A549 (cell line): ENCODE data around the gene POLD1. TPM values are rescaled to one million over a fixed set of nuclear protein-coding genes. Genes with fewer than 3 reads are reported as not detected.
"Not testable (repeated sequence)": the region's sequence is repeated elsewhere in the genome, so short reads cannot be mapped to it uniquely, and the experiment has no call there.

Experiments used
- ATAC-seq, 2 experiments: fragments of 200-7000 bp in 1 of 2; fragments of >200 bp in 1 of 2; cut with Nextera tagmentation in 1 of 2; cut with Tn5 transposase in 1 of 2; 3 replicates each; pipeline versions ENCODE4 v1.8.0 to v1.9.1; 2018 to 2020; ENCODE audit warnings: mild to moderate bottlenecking in 1 of 2, moderate library complexity in 1 of 2
- CTCF ChIA-PET: fragments of 300-600 bp; sonication (Branson Sonifier 250); formaldehyde crosslinking; extraction: SDS; loops from one replicate; lab custom pipeline; 2021; ENCODE audit warnings: antibody characterized with exemption, inconsistent platforms; lab: Yijun Ruan, JAX
- POLR2A ChIA-PET: fragments of 350-600 bp; formaldehyde crosslinking; extraction: SDS; loops from one replicate; lab custom pipeline; 2021; ENCODE audit warnings: antibody characterized with exemption, inconsistent platforms; lab: Yijun Ruan, JAX
- DNase-seq, 2 experiments: peaks; one replicate each; pipeline versions ENCODE4 v3.0.0 to v3.0.0-alpha.2; 2011 to 2016; ENCODE audit warnings: low read depth in 1 of 2, low spot score in 1 of 2
- FAIRE-seq: peaks from 2 replicates; lab custom pipeline; 2011; peaks lifted over from hg19 to GRCh38; lab: Jason Lieb, UNC
- H3K27ac ChIP-seq, 2 experiments: fragments of >200 bp; sonication (Bioruptor Twin); formaldehyde crosslinking; 3 replicates each; pipeline ENCODE4 v1.5.1; 2016 to 2017
- H3K4me1 ChIP-seq: fragments of >200 bp; sonication (Bioruptor Twin); formaldehyde crosslinking; 3 replicates; pipeline ENCODE4 v1.6.1; 2016
- H3K4me2 ChIP-seq: fragments of >200 bp; sonication (Bioruptor Twin); formaldehyde crosslinking; 3 replicates; pipeline ENCODE4 v1.6.1; 2016
- H3K4me3 ChIP-seq: fragments of >200 bp; sonication (Bioruptor Twin); formaldehyde crosslinking; 3 replicates; pipeline ENCODE4 v1.5.1; 2016
- H3K9me3 ChIP-seq: fragments of >200 bp; sonication (Bioruptor Twin); formaldehyde crosslinking; 3 replicates; pipeline ENCODE4 v1.6.1; 2016
- CBX8 ChIP-seq: fragments of 200-600 bp; sonication (generic); IDR thresholded peaks from 2 replicates; pipeline ENCODE4 v1.6.1; 2016
- CEBPB ChIP-seq, 2 experiments: fragments of >200 bp in 1 of 2; sonication (Bioruptor Twin) in 1 of 2; formaldehyde crosslinking in 1 of 2; IDR thresholded peaks; 2 replicates each; pipeline ENCODE4 v1.6.1; 2012 to 2016
- EHMT2 ChIP-seq: fragments of 200-600 bp; sonication (generic); IDR thresholded peaks from 2 replicates; pipeline ENCODE4 v1.6.1; 2016; ENCODE audit warnings: antibody characterized with exemption, low read depth, mild to moderate bottlenecking, moderate library complexity
- EP300 ChIP-seq, 2 experiments: fragments of >200 bp; sonication (Bioruptor Twin); formaldehyde crosslinking; IDR thresholded peaks; 2 replicates in 1 of 2; 3 replicates in 1 of 2; pipeline ENCODE4 v1.6.1; 2016 to 2017
- FOSB ChIP-seq: fragments of 250-450 bp; sonication (Bioruptor Pico); IDR thresholded peaks from 2 replicates; pipeline ENCODE4 v1.5.0; 2020; ENCODE audit warnings: mild to moderate bottlenecking, moderate library complexity
- FOSL2 ChIP-seq, 2 experiments: fragments of 450-650 bp in 1 of 2; fragments of >200 bp in 1 of 2; sonication (Bioruptor Twin) in 1 of 2; formaldehyde crosslinking; IDR thresholded peaks; 2 replicates each; pipeline versions ENCODE4 v1.5.0 to v1.6.1; 2016 to 2020; ENCODE audit warnings: mild to moderate bottlenecking in 1 of 2, moderate library complexity in 1 of 2
- HDAC2 ChIP-seq: fragments of 200-600 bp; sonication (generic); IDR thresholded peaks from 2 replicates; pipeline ENCODE4 v1.6.1; 2016
- HOXA7 ChIP-seq: fragments of 250-450 bp; sonication (Bioruptor Pico); IDR thresholded peaks from 2 replicates; pipeline ENCODE4 v1.5.0; 2020; ENCODE audit warnings: mild to moderate bottlenecking, moderate library complexity
- HOXB13 ChIP-seq: fragments of 250-450 bp; sonication (Bioruptor Pico); IDR thresholded peaks from 2 replicates; pipeline ENCODE4 v1.5.0; 2020; ENCODE audit warnings: low read depth, mild to moderate bottlenecking, moderate library complexity
- JUNB ChIP-seq: fragments of >200 bp; sonication (Bioruptor Twin); formaldehyde crosslinking; IDR thresholded peaks from 2 replicates; pipeline ENCODE4 v1.6.1; 2016
- KDM1A ChIP-seq: fragments of 200-600 bp; sonication (generic); IDR thresholded peaks from 2 replicates; pipeline ENCODE4 v1.6.1; 2016; ENCODE audit warnings: low read depth, mild to moderate bottlenecking
- MAZ ChIP-seq: fragments of 150-350 bp; IDR thresholded peaks from 2 replicates; pipeline ENCODE4 v1.6.1; 2014; ENCODE audit warnings: antibody characterized with exemption, low read depth, low read length, borderline replicate concordance
- MYC ChIP-seq: IDR thresholded peaks from 2 replicates; pipeline ENCODE4 v1.6.1; 2012; ENCODE audit warnings: mild to moderate bottlenecking, inconsistent platforms, low read length, improper control_type of control experiment, borderline replicate concordance
- NR3C1 ChIP-seq: fragments of >200 bp; sonication (Bioruptor Twin); formaldehyde crosslinking; IDR thresholded peaks from 3 replicates; pipeline ENCODE4 v1.6.1; 2017
- PHF8 ChIP-seq: fragments of 200-600 bp; sonication (generic); IDR thresholded peaks from 2 replicates; pipeline ENCODE4 v1.6.1; 2016; ENCODE audit warnings: low read depth, mild to moderate bottlenecking, antibody characterized with exemption, moderate library complexity, borderline replicate concordance
- POLR2AphosphoS2 ChIP-seq: conservative IDR thresholded peaks from 2 replicates; pipeline ENCODE4 v1.6.1; 2012; ENCODE audit warnings: low read length, improper control_type of control experiment, inconsistent platforms
- RAD21 ChIP-seq, 2 experiments: fragments of >200 bp in 1 of 2; sonication (Bioruptor Twin) in 1 of 2; formaldehyde crosslinking in 1 of 2; IDR thresholded peaks in 1 of 2; conservative IDR thresholded peaks in 1 of 2; 2 replicates in 1 of 2; 3 replicates in 1 of 2; pipeline ENCODE4 v1.6.1; 2012 to 2018; ENCODE audit warnings: inconsistent platforms in 1 of 2
- RCOR1 ChIP-seq: fragments of 150-350 bp; IDR thresholded peaks from 2 replicates; pipeline ENCODE4 v1.6.1; 2014; ENCODE audit warnings: antibody characterized with exemption, low read length, low read depth
- RNF2 ChIP-seq: fragments of 200-600 bp; sonication (generic); IDR thresholded peaks from 2 replicates; pipeline ENCODE4 v1.6.1; 2016; ENCODE audit warnings: low read depth, mild to moderate bottlenecking, antibody characterized with exemption, moderate library complexity, borderline replicate concordance
- TP53 ChIP-seq: fragments of 250-450 bp; sonication (Bioruptor Pico); IDR thresholded peaks from 2 replicates; pipeline ENCODE4 v1.5.0; 2021; ENCODE audit warnings: mild to moderate bottlenecking, moderate library complexity
- ZNF302 ChIP-seq: fragments of 250-450 bp; sonication (Bioruptor Pico); IDR thresholded peaks from 2 replicates; pipeline ENCODE4 v1.9.0; 2021; ENCODE audit warnings: inconsistent platforms, mild to moderate bottlenecking, moderate library complexity
- WGBS: methylation state at CpG from one replicate; pipeline ENCODE4 v1.1.6; 2017; ENCODE audit errors: missing lambda C conversion rate; 5-methylcytosine and 5-hydroxymethylcytosine counted together
- polyA plus RNA-seq, 4 experiments: library from polyadenylated mRNA; depleted of rRNA in 3 of 4; stranded (reverse); fragments of >200 nt; fragmentation: RNase III in 1 of 4; extraction: RNeasy Plus Mini Kit Qiagen cat#74134 plus additional on column Dnase treatment in 1 of 4; gene quantifications; 2 replicates in 3 of 4; 3 replicates in 1 of 4; pipeline ENCODE4 v1.2.3, GENCODE V29; 2011 to 2017
- TF ChIP-seq, protein P1 (sequence below): IDR thresholded peaks from 2 replicates; pipeline ENCODE4 v1.6.1; 2012
- TF ChIP-seq, protein P2 (sequence below): fragments of 150-350 bp; IDR thresholded peaks from 2 replicates; pipeline ENCODE4 v1.6.1; 2014; ENCODE audit warnings: low read depth, mild to moderate bottlenecking, low read length
- TF ChIP-seq, protein P3 (sequence below): fragments of 250-450 bp; sonication (Bioruptor Pico); IDR thresholded peaks from 2 replicates; pipeline ENCODE4 v1.5.0; 2020; ENCODE audit warnings: low read depth, mild to moderate bottlenecking, moderate library complexity
- TF ChIP-seq, protein P4 (sequence below): fragments of 450-650 bp; IDR thresholded peaks from 2 replicates; pipeline ENCODE4 v1.6.1; 2014; ENCODE audit warnings: antibody characterized with exemption
- TF ChIP-seq, protein P5 (sequence below): fragments of >200 bp; sonication (Bioruptor Twin); formaldehyde crosslinking; IDR thresholded peaks from 3 replicates; pipeline ENCODE4 v1.6.1; 2016
- TF ChIP-seq, protein P6 (sequence below): fragments of >200 bp; sonication (Bioruptor Twin); formaldehyde crosslinking; IDR thresholded peaks from 3 replicates; pipeline ENCODE4 v1.5.1; 2016

POLD1 gene
- polyA plus RNA-seq, 2 of the 4 experiments (the other 2 are of a cell fraction): 26.1 to 88.8 TPM

DNA sequence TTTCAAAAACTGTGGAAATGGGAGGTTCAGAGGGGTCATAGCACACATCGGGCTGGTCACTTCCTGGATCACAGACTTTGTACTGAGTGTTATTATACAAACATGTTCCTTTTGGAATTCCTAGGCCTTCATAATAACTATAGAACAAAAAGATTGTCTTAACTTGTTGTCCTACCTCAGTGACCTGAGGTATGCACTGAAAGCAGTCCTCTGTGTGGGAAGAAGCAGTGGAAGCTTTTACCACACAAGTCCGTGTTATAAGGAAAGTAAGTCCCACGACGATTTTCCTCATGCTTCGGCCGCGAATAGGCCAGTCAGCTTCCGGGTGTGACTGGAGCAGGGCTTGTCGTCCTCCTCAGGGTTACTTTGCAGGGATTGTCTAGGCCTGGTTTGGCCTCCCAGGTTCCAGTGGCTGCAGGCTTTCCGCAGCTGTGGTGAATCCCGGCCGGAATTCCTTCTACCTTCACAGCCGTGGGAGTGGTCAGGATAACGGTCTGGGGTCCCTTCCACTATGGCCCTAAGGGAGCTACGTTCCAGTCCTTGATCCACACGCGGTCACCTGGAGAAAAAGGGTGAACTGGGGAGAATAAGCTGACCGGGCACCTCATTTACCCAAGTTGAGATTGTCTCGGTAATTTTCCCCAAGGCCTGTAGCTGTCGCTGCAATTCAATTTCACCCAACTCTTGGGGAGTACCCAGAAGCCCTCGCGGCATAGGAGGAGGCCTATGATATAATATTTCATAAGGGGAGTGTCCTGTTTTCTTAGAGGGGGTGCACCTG, 34.7 kb upstream of the POLD1 start:
- no peak overlapping the region for H3K4me3 ChIP-seq
- FAIRE-seq: no peak
- DNase-seq: no peak
- TF ChIP-seq FOSL2 (IDR thresholded peaks at IDR 0.05) (no peak), FOSL2 (CRISPR knock-in tag; IDR thresholded peaks at IDR 0.05) (no peak), JUNB (no peak), EHMT2 (no peak), EP300 (IDR thresholded peaks at IDR 0.05) (no peak), NR3C1 (no peak), HOXA7 (CRISPR knock-in tag) (no peak), RNF2 (no peak), POLR2AphosphoS2 (no peak), RCOR1 (no peak)
- TF ChIP-seq, protein P1, sequence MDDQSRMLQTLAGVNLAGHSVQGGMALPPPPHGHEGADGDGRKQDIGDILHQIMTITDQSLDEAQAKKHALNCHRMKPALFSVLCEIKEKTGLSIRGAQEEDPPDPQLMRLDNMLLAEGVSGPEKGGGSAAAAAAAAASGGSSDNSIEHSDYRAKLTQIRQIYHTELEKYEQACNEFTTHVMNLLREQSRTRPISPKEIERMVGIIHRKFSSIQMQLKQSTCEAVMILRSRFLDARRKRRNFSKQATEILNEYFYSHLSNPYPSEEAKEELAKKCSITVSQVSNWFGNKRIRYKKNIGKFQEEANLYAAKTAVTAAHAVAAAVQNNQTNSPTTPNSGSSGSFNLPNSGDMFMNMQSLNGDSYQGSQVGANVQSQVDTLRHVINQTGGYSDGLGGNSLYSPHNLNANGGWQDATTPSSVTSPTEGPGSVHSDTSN: no peak
- TF ChIP-seq, protein P2, sequence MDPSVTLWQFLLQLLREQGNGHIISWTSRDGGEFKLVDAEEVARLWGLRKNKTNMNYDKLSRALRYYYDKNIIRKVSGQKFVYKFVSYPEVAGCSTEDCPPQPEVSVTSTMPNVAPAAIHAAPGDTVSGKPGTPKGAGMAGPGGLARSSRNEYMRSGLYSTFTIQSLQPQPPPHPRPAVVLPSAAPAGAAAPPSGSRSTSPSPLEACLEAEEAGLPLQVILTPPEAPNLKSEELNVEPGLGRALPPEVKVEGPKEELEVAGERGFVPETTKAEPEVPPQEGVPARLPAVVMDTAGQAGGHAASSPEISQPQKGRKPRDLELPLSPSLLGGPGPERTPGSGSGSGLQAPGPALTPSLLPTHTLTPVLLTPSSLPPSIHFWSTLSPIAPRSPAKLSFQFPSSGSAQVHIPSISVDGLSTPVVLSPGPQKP: no peak
- TF ChIP-seq, all 56 proteins: peak for 0
- Histone ChIP-seq H3K9me3 (0 out of 3 replicates have a peak, but pooled peaks cover 2% of the 10 kb centered on the region), H3K4me1 (no peaks in the 10 kb centered on the region), H3K4me2 (no peak overlapping the region), H3K27ac (no peak overlapping the region)
- ChIA-PET CTCF (interaction anchor here (0.5 to 5.0 kb wide), 8 partner anchors 8 to 230 kb away, joined by 3 to 35 read pairs (median 4); no protein-coding TSS in a partner anchor), POLR2A (no interaction called here)
- WGBS: 78% methylated on average over 22 of the region's 22 CpGs
- ATAC-seq: no peak

DNA sequence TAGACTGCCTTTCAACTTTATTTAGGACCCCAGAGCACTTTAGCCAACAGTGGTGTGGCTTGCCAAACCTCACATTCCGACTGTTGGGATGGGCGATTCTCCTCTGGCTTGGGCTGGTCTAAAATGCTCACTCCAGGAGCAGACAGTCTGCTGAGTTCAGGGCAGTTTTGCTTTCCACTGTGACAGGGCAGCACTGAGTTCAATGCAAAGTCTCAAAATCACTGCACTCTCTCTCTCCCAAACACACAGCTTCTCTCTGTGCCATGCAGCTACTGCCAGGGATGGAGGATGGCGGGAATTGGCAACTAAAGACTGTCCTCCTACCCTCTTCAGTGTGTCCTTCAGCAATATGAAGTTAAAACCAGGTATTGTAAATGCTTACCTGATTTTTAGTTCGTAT, 31.9 kb upstream of the POLD1 start:
- no peak overlapping the region for H3K4me3 ChIP-seq
- DNase-seq (no peak), ATAC-seq (no peak), FAIRE-seq (no peak)
- H3K4me1 ChIP-seq: no peaks in the 10 kb centered on the region
- TF ChIP-seq HDAC2 (no peak), KDM1A (no peak), MAZ (no peak), ZNF302 (no peak), CEBPB (IDR thresholded peaks at IDR 0.05) (no peak), HOXB13 (CRISPR knock-in tag) (no peak), TP53 (no peak), RCOR1 (no peak), FOSL2 (IDR thresholded peaks at IDR 0.05) (no peak), FOSL2 (CRISPR knock-in tag; IDR thresholded peaks at IDR 0.05) (no peak), PHF8 (no peak), CBX8 (no peak), NR3C1 (no peak), RAD21 (conservative IDR thresholded peaks at IDR 0.05 in 1 of 2, IDR thresholded peaks at IDR 0.05 in 1 of 2) (no peak), RNF2 (no peak), MYC (no peak), FOSB (no peak)
- TF ChIP-seq, protein P3, sequence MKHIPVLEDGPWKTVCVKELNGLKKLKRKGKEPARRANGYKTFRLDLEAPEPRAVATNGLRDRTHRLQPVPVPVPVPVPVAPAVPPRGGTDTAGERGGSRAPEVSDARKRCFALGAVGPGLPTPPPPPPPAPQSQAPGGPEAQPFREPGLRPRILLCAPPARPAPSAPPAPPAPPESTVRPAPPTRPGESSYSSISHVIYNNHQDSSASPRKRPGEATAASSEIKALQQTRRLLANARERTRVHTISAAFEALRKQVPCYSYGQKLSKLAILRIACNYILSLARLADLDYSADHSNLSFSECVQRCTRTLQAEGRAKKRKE: no peak
- TF ChIP-seq, protein P4, sequence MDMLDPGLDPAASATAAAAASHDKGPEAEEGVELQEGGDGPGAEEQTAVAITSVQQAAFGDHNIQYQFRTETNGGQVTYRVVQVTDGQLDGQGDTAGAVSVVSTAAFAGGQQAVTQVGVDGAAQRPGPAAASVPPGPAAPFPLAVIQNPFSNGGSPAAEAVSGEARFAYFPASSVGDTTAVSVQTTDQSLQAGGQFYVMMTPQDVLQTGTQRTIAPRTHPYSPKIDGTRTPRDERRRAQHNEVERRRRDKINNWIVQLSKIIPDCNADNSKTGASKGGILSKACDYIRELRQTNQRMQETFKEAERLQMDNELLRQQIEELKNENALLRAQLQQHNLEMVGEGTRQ: no peak
- TF ChIP-seq, protein P5, sequence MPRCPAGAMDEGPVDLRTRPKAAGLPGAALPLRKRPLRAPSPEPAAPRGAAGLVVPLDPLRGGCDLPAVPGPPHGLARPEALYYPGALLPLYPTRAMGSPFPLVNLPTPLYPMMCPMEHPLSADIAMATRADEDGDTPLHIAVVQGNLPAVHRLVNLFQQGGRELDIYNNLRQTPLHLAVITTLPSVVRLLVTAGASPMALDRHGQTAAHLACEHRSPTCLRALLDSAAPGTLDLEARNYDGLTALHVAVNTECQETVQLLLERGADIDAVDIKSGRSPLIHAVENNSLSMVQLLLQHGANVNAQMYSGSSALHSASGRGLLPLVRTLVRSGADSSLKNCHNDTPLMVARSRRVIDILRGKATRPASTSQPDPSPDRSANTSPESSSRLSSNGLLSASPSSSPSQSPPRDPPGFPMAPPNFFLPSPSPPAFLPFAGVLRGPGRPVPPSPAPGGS: no peak
- TF ChIP-seq, protein P6, sequence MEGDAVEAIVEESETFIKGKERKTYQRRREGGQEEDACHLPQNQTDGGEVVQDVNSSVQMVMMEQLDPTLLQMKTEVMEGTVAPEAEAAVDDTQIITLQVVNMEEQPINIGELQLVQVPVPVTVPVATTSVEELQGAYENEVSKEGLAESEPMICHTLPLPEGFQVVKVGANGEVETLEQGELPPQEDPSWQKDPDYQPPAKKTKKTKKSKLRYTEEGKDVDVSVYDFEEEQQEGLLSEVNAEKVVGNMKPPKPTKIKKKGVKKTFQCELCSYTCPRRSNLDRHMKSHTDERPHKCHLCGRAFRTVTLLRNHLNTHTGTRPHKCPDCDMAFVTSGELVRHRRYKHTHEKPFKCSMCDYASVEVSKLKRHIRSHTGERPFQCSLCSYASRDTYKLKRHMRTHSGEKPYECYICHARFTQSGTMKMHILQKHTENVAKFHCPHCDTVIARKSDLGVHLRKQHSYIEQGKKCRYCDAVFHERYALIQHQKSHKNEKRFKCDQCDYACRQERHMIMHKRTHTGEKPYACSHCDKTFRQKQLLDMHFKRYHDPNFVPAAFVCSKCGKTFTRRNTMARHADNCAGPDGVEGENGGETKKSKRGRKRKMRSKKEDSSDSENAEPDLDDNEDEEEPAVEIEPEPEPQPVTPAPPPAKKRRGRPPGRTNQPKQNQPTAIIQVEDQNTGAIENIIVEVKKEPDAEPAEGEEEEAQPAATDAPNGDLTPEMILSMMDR: no peak
- H3K4me2 ChIP-seq: no peak overlapping the region
- WGBS: 52% methylated on average over 4 of the region's 4 CpGs
- no peak overlapping the region for H3K27ac ChIP-seq
- H3K9me3 ChIP-seq: no peaks in the 10 kb centered on the region
- POLR2A ChIA-PET: no interaction called here
- CTCF ChIA-PET: interaction anchor here (1.0 to 5.0 kb wide), 11 partner anchors 8 to 205 kb away, joined by 3 to 35 read pairs (median 9); no protein-coding TSS in a partner anchor

DNA sequence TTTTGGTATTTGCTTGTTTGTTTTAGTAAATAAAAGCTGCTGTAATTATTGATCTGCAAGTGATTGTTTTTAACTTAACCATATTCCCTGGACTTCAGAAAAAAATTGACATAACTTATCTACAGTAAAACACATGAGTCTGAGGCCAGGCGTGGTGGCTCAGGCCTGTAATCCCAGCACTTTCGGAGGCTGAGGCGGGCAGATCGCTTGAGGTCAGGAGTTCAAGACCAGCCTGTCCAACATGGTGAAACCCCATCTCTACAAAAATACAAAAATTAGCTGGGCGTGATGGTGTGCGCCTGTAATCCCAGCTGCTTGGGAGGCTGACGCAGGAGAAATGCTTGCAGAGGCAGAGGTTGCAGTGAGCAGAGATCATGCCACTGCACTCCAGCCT, 30.7 kb upstream of the POLD1 start:
- POLR2A ChIA-PET, H3K4me3 ChIP-seq, H3K27ac ChIP-seq, FAIRE-seq, ATAC-seq, H3K4me2 ChIP-seq, H3K9me3 ChIP-seq, H3K4me1 ChIP-seq, DNase-seq: not testable (repeated sequence)
- 89% methylated on average over 7 of the region's 7 CpGs for WGBS
- CTCF ChIA-PET: interaction anchor here (0.6 to 5.0 kb wide), 10 partner anchors 8 to 748 kb away, joined by 3 to 35 read pairs (median 10); no protein-coding TSS in a partner anchor
